Effector CD4-positive, alpha-beta T cell (primary cell): ENCODE data around the gene OR12D1.

ENCODE experiments used
- DNase-seq: peaks from one replicate; pipeline ENCODE4 v3.0.0-alpha.2; 2020

OR12D1 gene

GRCh38 chr6:29465801-29466200 is 51.1 kb downstream of the OR12D1 start:
- no peak for DNase-seq

GRCh38 chr6:29466241-29466640 is 51.5 kb downstream of the OR12D1 start:
- DNase-seq, result no peak
